ENCODE data around the gene TTC32.

DNA sequence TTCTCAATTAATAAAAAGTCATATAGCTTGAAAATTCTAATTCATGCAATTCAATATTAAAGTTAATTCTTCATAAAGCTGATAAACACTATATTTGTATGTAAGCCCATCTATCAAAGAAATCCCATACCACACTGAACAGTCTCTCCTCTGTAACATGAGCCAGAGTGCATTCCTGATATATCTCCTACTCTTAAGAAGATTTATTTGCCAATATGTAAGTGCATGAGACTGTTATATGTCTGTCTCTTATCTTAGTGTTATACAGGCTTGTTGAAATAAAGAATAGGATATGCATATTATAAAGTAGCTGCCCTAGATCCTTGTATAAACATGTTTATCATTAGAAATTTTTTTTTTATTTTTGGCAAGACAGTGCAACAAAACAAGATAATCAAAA is 40.4 kb upstream of the TTC32 start:
- TF ChIP-seq EZH2 (IDR thresholded peaks at IDR 0.05; ENCODE audit: borderline replicate concordance, low read depth, low read length, poor library complexity, severe bottlenecking), result no peak
- TF ChIP-seq, protein P1, sequence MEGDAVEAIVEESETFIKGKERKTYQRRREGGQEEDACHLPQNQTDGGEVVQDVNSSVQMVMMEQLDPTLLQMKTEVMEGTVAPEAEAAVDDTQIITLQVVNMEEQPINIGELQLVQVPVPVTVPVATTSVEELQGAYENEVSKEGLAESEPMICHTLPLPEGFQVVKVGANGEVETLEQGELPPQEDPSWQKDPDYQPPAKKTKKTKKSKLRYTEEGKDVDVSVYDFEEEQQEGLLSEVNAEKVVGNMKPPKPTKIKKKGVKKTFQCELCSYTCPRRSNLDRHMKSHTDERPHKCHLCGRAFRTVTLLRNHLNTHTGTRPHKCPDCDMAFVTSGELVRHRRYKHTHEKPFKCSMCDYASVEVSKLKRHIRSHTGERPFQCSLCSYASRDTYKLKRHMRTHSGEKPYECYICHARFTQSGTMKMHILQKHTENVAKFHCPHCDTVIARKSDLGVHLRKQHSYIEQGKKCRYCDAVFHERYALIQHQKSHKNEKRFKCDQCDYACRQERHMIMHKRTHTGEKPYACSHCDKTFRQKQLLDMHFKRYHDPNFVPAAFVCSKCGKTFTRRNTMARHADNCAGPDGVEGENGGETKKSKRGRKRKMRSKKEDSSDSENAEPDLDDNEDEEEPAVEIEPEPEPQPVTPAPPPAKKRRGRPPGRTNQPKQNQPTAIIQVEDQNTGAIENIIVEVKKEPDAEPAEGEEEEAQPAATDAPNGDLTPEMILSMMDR (conservative IDR thresholded peaks at IDR 0.05; ENCODE audit: low read depth, low read length), result no peak
